ENCODE data around the gene PDGFRB. TPM values are rescaled to one million over a fixed set of nuclear protein-coding genes. Genes with fewer than 3 reads are reported as not detected.

Gene PDGFRB
- total RNA-seq, 1 donor from 2014 or later = 2.3 TPM

DNA sequence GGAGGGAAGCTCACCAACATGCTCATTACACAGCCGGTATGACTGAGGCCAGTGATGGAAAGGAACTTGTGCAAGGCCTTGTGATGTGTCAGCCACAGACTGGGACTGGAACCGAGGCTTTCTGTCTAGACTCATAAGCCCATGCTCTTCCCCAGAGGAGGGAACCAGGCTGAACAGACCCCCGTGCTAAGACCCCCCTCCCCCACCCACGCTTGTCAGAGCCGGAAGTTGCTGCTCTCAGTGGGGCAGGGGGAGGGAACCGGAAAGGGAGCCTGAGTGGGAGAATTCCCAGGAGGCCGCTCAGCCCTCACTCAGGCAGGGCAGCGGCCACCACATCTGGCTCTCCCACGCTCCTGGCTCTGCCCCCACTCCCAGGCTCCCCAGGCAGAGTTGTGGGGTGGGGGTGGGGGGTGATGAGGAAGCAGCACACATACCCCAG is 4.1 kb upstream of the PDGFRB start:
- Mint-ChIP-seq H3K4me3 (ENCODE audit: low read depth) (no peak overlapping the region), H3K36me3 (ENCODE audit: insufficient read depth) (no peaks in the 10 kb centered on the region), H3K27me3 (peaks cover 26% of the 10 kb centered on the region), H3K9me3 (ENCODE audit: low read depth) (no peaks in the 10 kb centered on the region), H3K27ac (no peak overlapping the region), H3K4me1 (ENCODE audit: low read depth) (peaks cover 10% of the 10 kb centered on the region)
- TF ChIP-seq CTCF (IDR thresholded peaks at IDR 0.05; ENCODE audit: unreplicated experiment) = no peak
- DNase-seq (ENCODE audit: low spot score, unreplicated experiment) = no peak

DNA sequence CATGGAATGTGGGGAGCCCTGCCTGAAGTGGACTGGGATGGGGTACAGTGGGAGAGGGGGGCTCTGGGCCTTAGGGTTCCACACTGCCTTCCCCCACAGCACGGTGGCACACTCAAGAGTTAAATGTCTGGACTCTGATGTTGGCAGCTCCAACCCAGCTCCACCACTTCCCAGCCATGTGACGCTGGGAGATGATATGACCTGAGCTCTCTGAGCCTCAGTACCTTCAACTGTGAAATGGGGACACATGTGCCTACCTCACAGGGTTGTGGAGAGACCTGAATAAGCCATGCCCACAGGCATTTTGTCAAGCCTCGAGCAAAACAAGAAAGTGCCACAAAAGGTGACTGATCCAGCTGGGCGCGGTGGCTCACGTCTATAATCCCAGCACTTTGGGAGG is 3.4 kb upstream of the PDGFRB start:
- H3K9me3 Mint-ChIP-seq (ENCODE audit: low read depth) = no peaks in the 10 kb centered on the region
- H3K4me3 Mint-ChIP-seq (ENCODE audit: low read depth) = no peak overlapping the region
- no peaks in the 10 kb centered on the region for H3K36me3 Mint-ChIP-seq (ENCODE audit: insufficient read depth)
- no peak for DNase-seq (ENCODE audit: low spot score, unreplicated experiment)
- TF ChIP-seq CTCF (IDR thresholded peaks at IDR 0.05; ENCODE audit: unreplicated experiment) = no peak
- H3K27ac Mint-ChIP-seq = no peak overlapping the region
- peaks cover 10% of the 10 kb centered on the region for H3K4me1 Mint-ChIP-seq (ENCODE audit: low read depth)
- H3K27me3 Mint-ChIP-seq = peaks cover 24% of the 10 kb centered on the region

- TF ChIP-seq CTCF (IDR thresholded peaks at IDR 0.05; ENCODE audit: unreplicated experiment) = no peak
- Mint-ChIP-seq H3K27me3 (peaks cover 31% of the 10 kb centered on the region), H3K27ac (peak overlapping the region; percentile 71), H3K4me1 (ENCODE audit: low read depth) (peaks cover 9% of the 10 kb centered on the region), H3K9me3 (ENCODE audit: low read depth) (no peaks in the 10 kb centered on the region), H3K36me3 (ENCODE audit: insufficient read depth) (no peaks in the 10 kb centered on the region), H3K4me3 (ENCODE audit: low read depth) (no peak overlapping the region)
- DNase-seq (ENCODE audit: low spot score, unreplicated experiment) = no peak
Measured at GRCh38 chr5:150158170-150158949, 2.7 kb upstream of the PDGFRB start.

DNA sequence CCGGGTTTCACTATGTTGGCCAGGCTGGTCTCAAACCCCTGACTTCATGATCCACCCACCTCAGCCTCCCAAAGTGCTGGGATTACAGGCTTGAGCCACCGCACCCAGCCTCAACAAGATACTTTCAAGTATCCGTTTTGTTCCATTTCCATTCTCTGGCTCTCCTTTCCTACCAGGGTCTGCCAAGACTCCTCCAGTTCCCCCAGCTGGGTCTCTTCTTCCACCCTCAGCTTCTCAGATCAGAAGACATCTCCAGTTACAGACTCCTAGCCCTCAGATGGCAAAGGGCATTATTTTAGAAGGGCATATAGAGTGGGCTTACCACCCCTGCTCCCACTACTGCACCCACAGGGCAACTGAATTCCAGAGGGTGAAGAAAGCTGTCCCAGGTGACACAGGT is 1.5 kb upstream of the PDGFRB start:
- no peak overlapping the region for H3K27ac Mint-ChIP-seq
- H3K9me3 Mint-ChIP-seq (ENCODE audit: low read depth) = no peaks in the 10 kb centered on the region
- no peak for DNase-seq (ENCODE audit: low spot score, unreplicated experiment)
- H3K27me3 Mint-ChIP-seq = peaks cover 36% of the 10 kb centered on the region
- H3K4me3 Mint-ChIP-seq (ENCODE audit: low read depth) = no peak overlapping the region
- H3K36me3 Mint-ChIP-seq (ENCODE audit: insufficient read depth) = no peaks in the 10 kb centered on the region
- peaks cover 9% of the 10 kb centered on the region for H3K4me1 Mint-ChIP-seq (ENCODE audit: low read depth)
- no peak for TF ChIP-seq CTCF (IDR thresholded peaks at IDR 0.05; ENCODE audit: unreplicated experiment)

DNA sequence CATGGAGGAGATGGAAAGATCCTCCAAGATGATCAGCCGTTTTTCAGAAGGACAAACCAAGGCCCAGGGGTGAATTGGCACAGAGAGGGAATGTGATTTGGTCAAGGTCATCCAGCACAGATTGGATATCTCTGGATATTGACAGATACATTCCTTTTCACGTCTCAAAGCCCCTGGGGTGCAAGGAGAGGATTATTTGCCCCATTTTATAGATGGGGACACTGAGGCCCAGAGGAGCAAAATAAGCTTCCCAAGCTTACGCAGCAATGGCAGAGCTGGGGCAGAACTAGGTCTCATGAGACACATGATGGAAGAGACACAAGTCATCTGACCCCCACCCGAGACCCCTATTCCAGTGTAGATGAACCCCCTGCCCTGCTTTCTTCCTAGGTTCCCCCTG is 895 bp upstream of the PDGFRB start:
- TF ChIP-seq CTCF (IDR thresholded peaks at IDR 0.05; ENCODE audit: unreplicated experiment) = no peak
- Mint-ChIP-seq H3K9me3 (ENCODE audit: low read depth) (no peaks in the 10 kb centered on the region), H3K27ac (no peak overlapping the region), H3K27me3 (peaks cover 36% of the 10 kb centered on the region), H3K4me3 (ENCODE audit: low read depth) (no peak overlapping the region), H3K4me1 (ENCODE audit: low read depth) (peaks cover 6% of the 10 kb centered on the region), H3K36me3 (ENCODE audit: insufficient read depth) (no peaks in the 10 kb centered on the region)
- no peak for DNase-seq (ENCODE audit: low spot score, unreplicated experiment)

All from progenitor cell of endocrine pancreas (in vitro differentiated cells).